ENCODE results near the gene AK5. TPM values are rescaled to one million over a fixed set of nuclear protein-coding genes. Genes with fewer than 3 reads are reported as not detected.

The AK5 gene
- total RNA-seq, 1 donor from 2014 or later = 0.91 TPM

DNA sequence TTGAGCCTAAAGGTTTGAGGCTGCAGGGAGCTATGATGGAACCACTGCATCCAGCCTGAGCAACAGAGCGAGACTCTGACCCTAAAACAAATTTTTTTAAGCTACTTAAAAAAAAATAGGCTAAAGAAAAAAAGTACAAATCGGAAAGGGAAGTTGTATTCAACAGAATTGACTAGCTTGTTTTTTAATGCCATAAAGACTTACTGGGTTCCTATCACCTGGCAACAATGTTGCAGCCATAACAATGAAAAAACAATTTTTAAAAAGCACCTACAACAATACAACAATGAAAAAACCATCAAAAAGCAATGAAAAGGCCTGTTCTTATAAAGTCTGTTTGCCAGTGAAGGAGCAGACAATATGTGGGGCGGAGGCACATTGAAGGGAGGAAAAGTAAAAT is 42.5 kb upstream of the AK5 start:
- Mint-ChIP-seq H3K27ac (ENCODE audit: unreplicated experiment) (no peak overlapping the region), H3K9me3 (ENCODE audit: unreplicated experiment) (no peaks in the 10 kb centered on the region), H3K4me3 (ENCODE audit: unreplicated experiment) (no peak overlapping the region), H3K27me3 (ENCODE audit: unreplicated experiment) (no peaks in the 10 kb centered on the region), H3K36me3 (ENCODE audit: unreplicated experiment) (no peaks in the 10 kb centered on the region), H3K4me1 (ENCODE audit: low read depth, unreplicated experiment) (no peaks in the 10 kb centered on the region)
- no peak for TF ChIP-seq CTCF (IDR thresholded peaks at IDR 0.05; ENCODE audit: partially characterized antibody, unreplicated experiment)
- DNase-seq = no peak

GRCh38 chr1:77245830-77246229 is 36.0 kb upstream of the AK5 start:
- no peak for TF ChIP-seq CTCF (IDR thresholded peaks at IDR 0.05; ENCODE audit: partially characterized antibody, unreplicated experiment)
- Mint-ChIP-seq H3K9me3 (ENCODE audit: unreplicated experiment) (peaks cover 2% of the 10 kb centered on the region), H3K4me1 (ENCODE audit: low read depth, unreplicated experiment) (no peaks in the 10 kb centered on the region), H3K27me3 (ENCODE audit: unreplicated experiment) (no peaks in the 10 kb centered on the region), H3K27ac (ENCODE audit: unreplicated experiment) (no peak overlapping the region), H3K4me3 (ENCODE audit: unreplicated experiment) (no peak overlapping the region), H3K36me3 (ENCODE audit: unreplicated experiment) (no peaks in the 10 kb centered on the region)
- no peak for DNase-seq

DNA sequence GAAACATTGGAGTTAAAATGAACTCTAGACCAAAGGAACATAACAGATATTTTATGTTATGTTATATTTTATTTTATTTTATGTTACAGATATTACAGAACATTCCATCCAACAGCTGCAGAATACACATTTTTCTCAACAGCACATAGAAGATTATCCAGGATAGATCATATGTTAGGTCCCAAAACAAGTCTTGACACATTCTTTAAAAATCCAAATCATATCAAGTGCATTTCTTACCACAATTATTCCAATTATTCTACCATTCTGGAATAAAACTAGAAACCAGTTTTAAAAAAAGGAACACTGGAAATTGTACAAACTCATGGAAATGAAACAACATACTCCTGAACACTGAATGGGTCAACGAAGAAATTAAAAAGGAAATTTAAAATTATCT is 31.7 kb upstream of the AK5 start:
- no peak for DNase-seq
- Mint-ChIP-seq H3K27me3 (ENCODE audit: unreplicated experiment) (no peaks in the 10 kb centered on the region), H3K4me1 (ENCODE audit: low read depth, unreplicated experiment) (no peaks in the 10 kb centered on the region), H3K4me3 (ENCODE audit: unreplicated experiment) (no peak overlapping the region), H3K36me3 (ENCODE audit: unreplicated experiment) (peaks cover 8% of the 10 kb centered on the region), H3K27ac (ENCODE audit: unreplicated experiment) (no peak overlapping the region), H3K9me3 (ENCODE audit: unreplicated experiment) (peaks cover 5% of the 10 kb centered on the region)
- TF ChIP-seq CTCF (IDR thresholded peaks at IDR 0.05; ENCODE audit: partially characterized antibody, unreplicated experiment) = no peak

DNA sequence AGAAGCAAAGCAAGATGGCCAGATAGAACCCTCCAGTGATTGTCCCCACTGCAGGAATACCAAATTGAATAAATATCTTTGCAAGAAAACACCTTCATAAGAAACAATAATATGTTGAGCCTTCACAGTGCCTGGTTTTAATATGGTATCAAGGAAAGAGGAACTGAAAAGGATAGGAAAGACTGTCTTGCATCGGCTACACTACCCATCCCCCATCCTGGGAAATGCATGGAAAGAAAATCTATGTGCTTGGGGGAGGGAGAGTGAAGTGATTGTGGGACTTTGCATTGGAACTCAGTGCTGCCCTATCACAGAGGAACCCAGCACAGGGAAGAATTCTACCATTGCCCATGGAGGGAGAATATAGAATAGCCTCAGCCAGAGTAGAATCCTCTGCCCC is 28.6 kb upstream of the AK5 start:
- no peak for DNase-seq
- H3K27me3 Mint-ChIP-seq (ENCODE audit: unreplicated experiment) = no peaks in the 10 kb centered on the region
- peaks cover 7% of the 10 kb centered on the region for H3K9me3 Mint-ChIP-seq (ENCODE audit: unreplicated experiment)

GRCh38 chr1:77263708-77264107 is 18.1 kb upstream of the AK5 start:
- no peak overlapping the region for H3K27ac Mint-ChIP-seq (ENCODE audit: unreplicated experiment)
- no peak for TF ChIP-seq CTCF (IDR thresholded peaks at IDR 0.05; ENCODE audit: partially characterized antibody, unreplicated experiment)
- no peaks in the 10 kb centered on the region for H3K27me3 Mint-ChIP-seq (ENCODE audit: unreplicated experiment)
- H3K4me1 Mint-ChIP-seq (ENCODE audit: low read depth, unreplicated experiment) = no peaks in the 10 kb centered on the region
- DNase-seq = no peak
- no peaks in the 10 kb centered on the region for H3K36me3 Mint-ChIP-seq (ENCODE audit: unreplicated experiment)
- H3K4me3 Mint-ChIP-seq (ENCODE audit: unreplicated experiment) = no peak overlapping the region
- H3K9me3 Mint-ChIP-seq (ENCODE audit: unreplicated experiment) = peaks cover 2% of the 10 kb centered on the region

More for the DNA sequence above, 28.6 kb upstream of the AK5 start:
- Mint-ChIP-seq H3K4me1 (ENCODE audit: low read depth, unreplicated experiment) (no peaks in the 10 kb centered on the region), H3K4me3 (ENCODE audit: unreplicated experiment) (no peak overlapping the region), H3K27ac (ENCODE audit: unreplicated experiment) (no peak overlapping the region), H3K36me3 (ENCODE audit: unreplicated experiment) (peaks cover 8% of the 10 kb centered on the region)
- no peak for TF ChIP-seq CTCF (IDR thresholded peaks at IDR 0.05; ENCODE audit: partially characterized antibody, unreplicated experiment)

Measured in glutamatergic neuron (in vitro differentiated cells).